GM18498 (cell line): ENCODE data around the gene DNER.
A peak's percentile ranks its signal among the peaks of the same experiment; 100 is the strongest.

ENCODE experiments used
- ATAC-seq: cut with Tn5 transposase; IDR thresholded peaks from one replicate; pipeline ENCODE4 v1.9.1; 2021; ENCODE audit warnings: mild to moderate bottlenecking, moderate library complexity; ENCODE audit not compliant: unreplicated experiment

DNER gene

DNA sequence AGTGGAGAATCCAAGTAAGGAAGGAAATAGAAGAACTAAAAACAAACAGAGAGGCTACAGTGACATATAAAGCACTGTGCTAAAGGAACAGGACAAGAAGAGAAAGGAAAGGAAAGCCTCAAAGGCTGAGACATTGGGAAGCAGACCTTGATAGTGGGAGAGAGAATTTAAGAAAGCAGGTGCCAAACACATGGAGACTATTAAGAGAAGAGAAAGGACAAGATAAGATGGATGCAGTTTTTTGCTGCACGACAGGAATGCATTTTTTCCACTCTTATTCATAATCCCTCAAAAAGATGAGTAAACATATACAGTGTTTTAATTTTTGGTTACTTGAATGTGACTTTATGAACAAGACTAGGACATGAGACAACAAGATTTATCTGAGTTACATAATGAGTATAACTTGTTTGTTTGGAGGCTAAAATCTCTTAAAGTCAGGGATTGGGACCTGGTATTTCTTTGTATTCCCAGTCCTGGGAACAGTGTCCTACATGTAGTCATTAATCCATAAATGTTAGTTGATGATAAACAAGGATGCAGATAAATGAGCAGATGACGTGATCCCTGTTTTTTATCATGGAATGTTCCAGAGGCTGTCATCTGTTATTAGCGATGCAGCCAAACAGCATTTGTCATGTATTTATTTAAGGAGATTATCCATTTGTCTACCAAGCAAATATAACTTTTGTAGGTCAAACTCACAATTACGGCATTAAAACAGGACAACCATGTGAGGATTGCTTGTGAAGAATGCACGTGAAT is 141.7 kb downstream of the DNER start:
- ATAC-seq, result no peak

DNA sequence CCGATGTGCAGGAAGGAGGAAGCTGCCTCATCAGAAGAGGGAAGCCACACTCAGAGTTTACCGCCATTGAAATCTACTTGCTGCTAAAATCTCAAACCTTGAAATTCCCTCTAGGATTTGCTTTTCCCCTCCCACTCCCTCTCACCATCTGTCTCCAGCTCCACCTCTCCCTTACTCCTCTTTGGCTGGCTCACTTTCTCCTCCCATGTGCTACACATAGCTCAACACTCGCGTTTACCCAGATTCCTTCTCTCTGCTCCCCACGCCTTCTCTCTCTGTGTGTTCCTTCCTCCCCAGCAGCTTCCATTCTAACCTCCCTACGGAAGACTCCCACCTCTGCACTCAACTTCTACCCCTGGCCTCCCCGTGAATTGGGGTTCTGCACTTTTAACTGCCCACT is 143.1 kb downstream of the DNER start:
- no peak for ATAC-seq

DNA sequence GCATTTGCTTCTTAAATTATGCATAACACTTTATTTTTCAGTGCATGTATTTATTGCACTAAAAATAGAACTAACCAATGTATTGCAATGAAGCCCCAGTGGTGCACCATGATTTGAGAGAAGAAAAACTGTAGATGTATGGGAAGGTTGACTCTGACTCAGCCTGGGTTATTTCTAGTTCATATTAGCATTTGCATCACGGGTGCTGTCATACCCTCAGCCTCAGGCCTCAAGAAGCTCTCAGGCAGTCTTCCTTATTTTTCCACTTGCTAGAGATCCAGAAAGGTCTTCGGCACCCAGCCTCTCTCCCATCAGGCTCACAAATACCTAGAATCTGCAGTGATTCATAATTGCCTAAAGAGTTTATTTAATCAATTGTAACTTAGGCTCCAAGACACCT is 148.0 kb downstream of the DNER start:
- no peak for ATAC-seq

DNA sequence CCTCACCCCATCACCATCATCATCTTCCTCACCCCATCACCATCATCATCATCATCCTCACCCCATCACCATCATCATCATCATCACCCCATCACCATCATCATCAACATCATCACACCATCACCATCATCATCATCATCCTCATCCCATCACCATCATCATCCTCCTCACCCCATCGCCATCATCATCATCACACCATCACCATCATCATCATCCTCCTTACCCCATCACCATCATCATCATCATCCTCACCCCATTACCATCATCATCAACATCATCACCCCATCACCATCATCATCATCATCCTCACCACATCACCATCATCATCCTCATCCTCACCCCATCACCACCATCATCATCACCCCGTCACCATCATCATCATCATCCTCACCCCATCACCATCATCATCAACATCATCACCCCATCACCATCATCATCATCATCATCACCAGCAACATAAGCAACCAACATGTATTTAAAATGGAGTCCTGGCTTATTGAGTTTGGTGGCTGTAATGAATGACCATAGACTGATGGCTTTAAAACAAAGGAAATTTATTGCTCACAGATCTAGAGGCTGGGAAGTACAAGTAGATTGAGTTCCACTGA is 150.0 kb downstream of the DNER start:
- ATAC-seq, result no peak

DNA sequence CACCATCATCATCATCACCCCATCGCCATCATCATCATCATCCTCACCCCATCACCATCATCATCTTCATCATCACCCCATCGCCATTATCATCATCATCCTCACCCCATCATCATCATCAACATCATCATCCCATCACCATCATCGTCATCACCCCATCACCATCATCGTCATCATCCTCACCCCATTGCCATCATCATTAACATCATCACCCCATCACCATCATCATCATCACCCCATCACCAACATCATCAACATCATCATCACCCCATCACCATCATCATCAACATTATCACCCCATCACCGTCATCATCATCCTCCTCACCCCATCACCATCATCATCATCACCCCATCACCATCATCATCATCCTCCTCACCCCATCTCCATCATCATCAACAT is 151.0 kb downstream of the DNER start:
- no peak for ATAC-seq

DNA sequence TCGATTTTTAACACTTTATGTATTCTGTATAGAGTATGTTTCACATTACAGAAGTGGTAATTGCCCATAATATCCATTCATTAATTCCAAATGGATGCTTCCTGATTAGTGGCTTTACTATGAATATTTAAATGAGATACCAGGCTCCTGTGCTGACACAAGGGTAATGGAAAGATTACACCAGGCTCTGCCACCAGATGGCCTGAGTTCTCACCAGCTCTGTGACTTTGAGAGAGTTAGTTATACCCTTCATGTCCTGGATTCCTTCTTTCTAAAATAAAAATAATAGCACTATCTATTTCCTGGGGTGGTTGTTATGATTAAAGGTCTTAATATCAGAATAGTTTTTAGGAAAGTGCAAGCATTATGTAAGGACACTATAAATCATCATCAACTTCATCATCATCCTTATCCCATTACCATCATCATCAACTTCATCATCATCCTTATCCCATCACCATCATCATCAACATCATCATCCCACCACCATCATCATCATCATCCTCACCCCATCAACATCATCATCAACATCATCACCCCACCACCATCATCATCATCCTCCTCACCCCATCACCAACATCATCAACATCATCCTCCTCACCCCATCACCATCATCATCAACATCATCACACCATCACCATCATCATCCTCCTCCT is 151.8 kb downstream of the DNER start:
- ATAC-seq, result no peak

DNA sequence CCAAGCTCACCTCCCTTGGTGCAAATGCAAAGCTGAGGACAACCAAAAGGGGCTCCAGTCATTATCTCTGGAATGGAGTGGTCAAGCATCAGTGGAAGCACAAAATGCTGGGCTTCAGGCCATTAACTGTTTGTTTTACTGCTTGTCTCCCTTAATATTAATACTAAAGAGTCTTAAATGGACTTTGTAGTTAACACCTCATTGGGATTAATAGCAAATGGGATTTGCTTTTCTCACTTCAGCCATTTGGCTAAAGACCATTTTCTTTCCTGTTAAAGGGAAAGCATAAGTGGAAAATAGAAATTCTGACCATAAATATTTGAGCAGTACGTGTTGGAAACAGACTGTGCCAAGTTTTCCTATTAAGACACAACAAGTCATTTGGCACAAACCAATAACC is 154.4 kb downstream of the DNER start:
- no peak for ATAC-seq

DNA sequence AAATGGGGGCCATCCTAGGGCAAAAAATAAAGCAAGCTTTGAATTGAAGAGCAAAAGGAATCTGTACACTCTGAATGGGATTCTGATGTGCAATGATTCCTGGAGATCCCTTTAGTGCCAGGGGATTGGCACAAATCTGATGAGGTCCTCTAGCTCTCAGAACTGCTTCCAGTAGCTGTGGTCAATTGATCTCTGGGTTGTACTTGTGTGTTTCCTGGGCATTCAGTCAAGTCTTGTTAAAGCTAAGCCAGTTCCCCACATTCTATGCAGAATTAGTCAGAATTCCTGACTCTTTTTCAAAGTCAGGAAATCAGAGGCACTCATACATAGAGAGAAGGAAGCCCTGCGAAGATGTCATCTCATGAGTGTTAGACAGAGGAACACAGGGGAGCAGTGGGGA is 161.3 kb downstream of the DNER start:
- no peak for ATAC-seq

DNA sequence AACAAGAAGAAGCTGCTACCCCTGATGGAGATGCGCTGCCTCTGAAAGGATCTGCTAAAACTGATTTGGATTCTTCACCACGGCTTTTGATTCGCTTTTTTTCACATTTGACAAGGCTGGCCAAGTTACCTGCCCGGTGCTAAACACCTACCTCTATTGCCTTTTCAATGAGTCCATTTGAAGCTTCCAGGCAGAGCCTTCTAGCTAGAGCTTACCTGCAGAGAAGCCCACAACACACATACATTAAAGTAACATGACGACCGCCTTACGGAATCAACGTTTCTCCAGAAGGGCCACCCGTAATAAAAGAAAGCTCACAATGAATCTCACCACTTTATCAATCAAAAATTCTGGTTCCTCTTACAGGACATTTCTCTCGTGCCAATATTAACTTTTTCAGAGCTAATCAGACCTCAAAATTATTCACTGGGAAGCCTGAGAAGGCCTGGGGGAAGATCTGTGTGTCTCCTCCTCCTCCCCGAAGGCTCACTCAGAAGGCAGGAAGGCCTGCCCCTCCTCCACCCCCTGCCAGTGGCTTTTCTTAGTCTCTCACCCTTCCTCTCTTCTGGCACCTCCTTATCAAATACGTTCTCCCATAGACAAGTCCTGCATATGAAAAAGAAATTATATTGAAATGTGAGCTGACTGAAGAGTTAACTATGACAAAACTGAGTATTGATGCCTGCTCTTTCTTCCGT is 171.0 kb downstream of the DNER start:
- ATAC-seq, result no peak

DNA sequence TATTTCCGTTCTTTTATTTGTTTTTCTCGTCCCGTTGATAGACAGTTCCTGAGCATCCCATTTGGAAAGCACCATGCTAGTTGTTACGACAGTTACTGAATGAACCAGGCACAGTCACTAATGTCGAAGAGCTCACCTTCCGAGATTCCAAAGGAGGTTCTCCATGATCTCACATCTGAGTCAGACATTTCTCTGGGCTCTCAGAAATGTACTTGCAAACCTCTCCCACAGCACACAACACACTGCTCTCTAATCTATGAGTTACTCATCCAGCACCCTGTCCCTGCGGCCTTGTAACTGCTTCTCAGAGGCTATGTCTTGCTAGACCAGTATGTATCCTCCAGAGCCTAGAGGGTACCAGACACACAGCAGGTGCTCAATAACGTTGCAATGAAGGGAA is 174.7 kb downstream of the DNER start:
- ATAC-seq, result no peak

DNA sequence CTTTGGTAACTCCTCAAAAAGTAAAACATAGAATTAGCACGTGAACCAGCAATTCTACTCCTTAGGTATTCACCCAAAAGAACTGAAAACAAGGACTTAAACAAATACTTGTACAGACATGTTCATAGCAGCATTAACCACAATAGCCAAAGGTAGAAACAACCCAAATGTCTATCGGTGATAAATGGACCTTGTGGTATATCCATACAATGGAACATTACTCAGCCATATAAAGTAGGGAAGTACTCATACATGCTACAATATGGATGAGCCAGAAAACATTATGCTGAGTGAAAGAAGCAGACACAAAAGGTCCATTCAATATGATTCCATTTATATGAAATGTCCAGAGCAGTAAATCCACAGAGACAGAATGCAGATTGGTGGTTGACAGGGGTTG is 182.8 kb downstream of the DNER start:
- ATAC-seq, result no peak

DNA sequence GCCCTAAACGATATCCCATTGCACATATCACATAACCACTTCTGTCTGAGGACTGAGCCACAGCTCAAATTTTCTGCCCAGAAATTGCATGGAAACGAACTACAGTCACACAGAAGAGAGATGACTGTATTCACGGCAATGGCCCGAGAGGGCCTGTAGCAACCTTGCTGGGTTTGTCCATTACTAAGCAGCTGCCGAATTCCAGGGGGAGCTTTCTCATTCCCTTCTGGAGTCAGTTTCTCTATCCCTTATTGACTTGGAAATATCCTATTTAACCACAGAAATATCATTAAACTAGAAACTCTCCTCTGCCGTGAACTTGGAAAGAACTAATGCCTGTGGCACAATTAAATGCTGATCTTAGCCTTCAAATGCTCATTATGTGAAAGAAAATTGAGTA is 183.9 kb downstream of the DNER start:
- no peak for ATAC-seq

DNA sequence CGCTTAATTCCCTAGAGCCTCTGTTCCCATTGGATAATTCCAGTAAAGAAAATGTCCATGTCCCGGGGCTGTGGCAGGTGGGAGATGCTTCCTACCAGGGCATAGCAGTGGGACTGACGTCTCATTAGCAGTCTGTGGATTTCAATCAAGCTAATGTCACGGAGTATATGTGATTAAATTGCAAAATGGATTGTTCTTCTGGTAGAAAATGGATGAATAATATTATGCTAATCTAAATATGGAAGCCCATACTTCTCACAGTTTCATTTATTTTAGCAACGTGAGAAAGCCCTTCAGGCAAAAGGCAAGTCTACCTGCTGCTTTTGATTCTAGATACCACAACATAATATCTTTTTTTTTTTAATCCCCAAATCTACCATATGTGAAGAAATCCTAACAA is 185.5 kb downstream of the DNER start:
- ATAC-seq, result no peak

DNA sequence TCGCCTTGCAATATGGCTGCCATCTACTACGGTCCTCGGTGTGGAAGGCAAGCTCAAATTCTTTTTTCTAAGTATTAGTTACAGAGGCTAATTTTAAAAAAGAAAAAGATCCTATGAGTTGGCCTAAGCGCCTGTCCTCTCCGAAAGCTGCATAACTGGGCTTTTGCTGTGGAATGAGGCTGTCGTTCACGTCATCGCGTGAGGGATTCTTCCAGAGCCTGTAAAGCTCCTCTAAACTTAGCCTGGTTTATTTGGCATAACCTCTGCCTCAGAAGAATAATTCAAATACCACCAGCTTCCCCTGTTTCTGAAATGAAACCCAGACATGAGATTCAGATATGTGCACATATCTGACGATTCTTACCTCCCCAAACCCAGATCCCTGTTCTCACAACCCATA is 187.4 kb downstream of the DNER start:
- no peak for ATAC-seq

DNA sequence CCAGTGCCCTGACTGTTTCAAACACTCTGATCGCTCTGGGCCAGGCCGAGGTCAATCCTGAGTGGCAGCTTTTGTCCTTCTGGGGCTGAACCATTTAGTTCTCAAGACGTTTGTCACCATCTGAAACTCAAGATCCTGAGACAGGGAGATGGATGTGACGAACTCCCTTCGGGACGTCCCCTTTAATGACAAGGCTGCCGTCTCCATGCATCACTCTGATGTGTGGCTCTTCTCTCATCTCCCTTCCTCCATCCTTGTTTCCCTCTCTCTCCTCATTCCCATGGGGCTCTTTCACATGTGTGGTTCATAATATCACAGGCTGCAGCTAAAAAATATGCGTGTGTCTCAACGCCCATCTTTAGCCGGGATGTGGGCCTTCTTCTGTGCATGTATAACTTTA is 189.6 kb downstream of the DNER start:
- no peak for ATAC-seq

DNA sequence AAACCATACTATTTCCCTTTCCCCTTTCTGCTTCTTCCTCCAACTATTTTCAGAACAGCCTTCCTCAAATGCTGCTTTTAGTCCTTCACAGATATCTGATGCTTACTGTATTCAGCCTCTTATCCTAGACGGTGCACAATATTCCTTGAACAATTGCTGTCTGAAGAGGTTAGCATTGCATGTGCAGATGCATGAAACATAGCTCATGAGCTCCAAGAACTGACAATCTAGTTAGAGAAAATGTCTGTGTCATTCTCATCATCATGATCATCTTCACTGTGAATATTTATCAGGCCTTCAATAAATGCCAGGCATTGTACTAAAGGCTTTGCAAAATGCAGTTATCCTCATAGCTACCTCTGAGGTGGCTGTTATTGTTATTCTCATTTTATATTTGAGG is 190.7 kb downstream of the DNER start:
- ATAC-seq, result no peak

DNA sequence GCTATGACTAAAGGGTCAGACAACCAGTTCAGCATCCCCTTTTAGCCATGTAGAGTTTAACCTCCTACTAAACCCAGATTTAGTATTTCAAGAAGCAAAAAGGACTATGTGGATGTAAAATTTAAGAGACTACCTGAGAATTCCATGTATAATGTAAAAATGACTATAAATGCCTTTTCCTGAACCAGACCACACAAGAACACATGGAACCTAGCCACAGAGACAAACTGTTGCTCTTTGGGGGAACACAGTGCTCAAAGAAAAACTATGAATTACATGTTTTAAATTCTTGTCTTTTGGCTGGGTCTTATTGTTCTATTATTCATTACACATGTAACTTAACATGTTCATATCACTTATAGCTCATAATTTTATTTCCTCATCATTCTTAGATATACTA is 192.8 kb downstream of the DNER start:
- ATAC-seq, result no peak

DNA sequence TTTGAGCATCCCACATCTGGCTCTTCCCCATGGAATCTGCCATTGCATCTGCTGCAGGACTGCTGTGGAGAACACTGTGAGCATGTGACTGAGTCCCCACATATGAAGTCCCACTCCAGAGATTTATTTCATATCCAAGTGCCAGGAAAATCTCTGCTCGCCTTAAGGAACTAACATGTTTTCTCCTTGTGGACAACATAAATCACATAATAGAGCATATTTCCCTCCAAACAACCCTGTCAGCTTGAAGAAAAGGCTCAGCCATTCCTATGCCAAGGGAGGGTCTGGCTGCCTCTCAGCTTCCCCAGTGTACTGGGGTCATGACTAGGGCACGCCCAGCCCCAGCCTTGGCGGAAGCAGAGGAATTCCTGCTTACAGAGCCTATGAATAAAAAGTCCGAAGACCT is 193.7 kb downstream of the DNER start:
- no peak for ATAC-seq

DNA sequence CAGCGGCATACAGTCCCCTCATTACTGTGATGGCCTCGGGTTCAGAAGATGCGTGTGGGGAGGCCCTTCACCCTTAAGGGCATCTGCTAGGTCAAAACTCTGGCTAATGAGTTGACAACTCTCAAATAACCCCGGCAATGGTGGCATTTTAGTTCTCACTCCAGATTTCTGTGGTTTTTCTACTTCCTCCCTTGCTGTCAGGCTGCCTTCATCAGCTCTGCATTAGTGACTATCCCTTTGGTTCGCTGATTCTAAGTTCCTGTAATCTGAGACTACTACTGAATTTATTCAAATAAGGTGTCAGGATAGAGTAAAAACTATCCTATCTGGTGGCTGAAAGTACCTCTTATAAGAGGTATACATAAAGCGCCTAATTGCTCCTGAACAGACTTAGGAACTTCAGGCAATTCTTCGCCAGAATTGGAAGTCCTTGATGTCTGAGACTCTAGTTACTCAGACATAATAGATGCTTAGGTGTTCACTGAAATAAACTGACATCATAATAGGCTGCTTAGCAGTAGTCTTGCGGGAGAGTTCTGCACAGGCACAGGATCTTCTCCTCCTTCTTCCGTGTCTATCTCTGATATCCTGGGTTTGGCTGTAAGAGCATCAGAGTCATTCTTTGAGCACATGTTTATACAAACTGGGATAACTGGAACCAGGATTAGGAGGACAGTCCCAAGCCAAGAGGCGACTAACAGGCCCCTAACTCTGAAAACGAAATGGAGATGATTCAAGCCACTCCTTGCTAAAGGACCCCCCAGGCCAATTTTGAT is 194.5 kb downstream of the DNER start:
- peak; percentile 43 for ATAC-seq

DNA sequence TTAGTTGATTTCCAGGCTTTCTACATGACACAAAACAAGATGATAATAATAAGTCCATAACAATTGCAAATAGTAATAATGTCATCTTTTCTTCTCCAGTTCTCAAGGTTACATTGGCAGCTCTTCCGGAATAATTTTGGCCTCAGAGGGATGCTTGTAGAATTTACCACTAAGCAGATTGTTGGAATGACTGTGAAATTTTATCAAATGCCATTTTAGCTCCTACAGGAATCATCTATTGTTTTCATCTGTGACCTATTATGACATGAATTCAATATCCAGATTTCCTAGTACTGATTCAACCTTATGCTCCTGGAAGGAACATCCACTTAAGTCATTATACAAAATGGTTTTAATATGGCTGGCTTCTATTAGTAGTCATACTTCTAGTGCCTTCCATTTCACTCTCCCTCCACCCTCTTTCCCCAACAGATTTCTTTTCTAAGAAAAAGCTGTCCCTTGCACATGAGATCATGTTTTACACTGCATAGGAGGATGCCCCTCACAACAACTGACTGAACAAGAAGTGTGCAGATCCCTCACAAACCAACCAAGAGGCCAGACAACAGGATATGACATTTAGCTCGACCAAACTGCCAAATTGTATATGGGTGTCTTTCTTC is 200.0 kb downstream of the DNER start:
- no peak for ATAC-seq

DNA sequence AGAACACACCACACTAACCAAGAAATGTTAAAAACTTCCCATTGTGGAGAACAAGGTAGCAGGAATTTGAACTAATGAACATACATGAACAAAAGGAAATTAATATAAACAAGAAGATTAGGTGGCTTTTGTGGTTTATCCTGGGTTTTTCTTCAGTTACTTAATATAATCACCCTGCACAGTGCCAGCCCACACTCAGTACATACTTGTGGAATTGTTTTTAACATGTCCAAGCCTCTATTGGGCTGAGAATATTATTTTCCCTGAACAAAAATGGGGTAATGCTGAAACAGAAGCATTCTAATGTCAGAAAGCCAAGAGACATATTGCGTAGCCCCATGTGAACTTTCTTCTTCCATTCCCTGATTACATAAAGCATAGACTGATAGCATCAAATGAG is 202.8 kb downstream of the DNER start:
- no peak for ATAC-seq
